HG03460 (cell line): ENCODE results near the gene PTPRH.
"Not testable (repeated sequence)": the region's sequence is repeated elsewhere in the genome, so short reads cannot be mapped to it uniquely, and the experiment has no call there.

ENCODE experiments used
- ATAC-seq: cut with Tn5 transposase; IDR thresholded peaks from one replicate; pipeline ENCODE4 v1.9.1; 2021; ENCODE audit not compliant: unreplicated experiment

PTPRH gene

DNA sequence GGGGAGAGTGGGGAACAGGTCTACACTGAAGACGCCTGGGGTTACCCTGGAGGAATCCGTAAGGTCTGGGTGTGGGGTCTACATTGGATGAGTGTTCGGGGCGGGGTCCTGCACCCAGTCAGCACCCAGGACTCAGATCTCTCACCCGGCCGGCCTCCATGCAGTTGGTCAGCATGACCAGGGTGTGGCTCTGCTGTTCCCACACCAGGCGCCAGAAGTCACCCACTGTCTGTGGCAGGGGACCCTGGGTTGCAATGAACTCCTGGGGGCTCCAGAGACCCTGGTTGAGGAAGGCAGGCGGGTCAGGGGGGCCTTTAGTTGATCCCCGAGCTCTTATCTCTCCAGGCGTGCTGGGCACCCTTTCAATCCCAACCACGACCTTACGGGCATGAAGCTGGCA lies 23.2 kb downstream of the PTPRH start:
- ATAC-seq, result no peak

DNA sequence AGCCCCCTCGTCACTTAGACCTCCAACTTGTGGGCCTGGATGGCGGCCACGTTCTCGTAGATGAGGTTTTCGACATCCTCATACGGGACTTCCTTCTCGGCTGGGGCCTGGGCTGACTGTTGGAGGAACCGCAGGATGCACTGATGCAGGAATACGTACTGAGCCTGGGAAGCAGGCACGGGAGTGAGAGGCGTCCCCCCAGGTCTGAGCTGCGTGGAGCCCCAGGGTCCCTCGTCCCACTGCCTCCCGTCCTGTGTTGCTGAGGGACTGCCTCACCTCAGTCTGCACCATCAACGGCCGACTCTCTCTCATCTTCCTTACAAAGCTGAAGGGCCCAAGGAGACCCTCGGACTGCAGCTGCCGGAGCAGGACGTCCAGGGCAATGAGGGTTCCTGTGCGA lies 27.6 kb downstream of the PTPRH start:
- ATAC-seq, result no peak

DNA sequence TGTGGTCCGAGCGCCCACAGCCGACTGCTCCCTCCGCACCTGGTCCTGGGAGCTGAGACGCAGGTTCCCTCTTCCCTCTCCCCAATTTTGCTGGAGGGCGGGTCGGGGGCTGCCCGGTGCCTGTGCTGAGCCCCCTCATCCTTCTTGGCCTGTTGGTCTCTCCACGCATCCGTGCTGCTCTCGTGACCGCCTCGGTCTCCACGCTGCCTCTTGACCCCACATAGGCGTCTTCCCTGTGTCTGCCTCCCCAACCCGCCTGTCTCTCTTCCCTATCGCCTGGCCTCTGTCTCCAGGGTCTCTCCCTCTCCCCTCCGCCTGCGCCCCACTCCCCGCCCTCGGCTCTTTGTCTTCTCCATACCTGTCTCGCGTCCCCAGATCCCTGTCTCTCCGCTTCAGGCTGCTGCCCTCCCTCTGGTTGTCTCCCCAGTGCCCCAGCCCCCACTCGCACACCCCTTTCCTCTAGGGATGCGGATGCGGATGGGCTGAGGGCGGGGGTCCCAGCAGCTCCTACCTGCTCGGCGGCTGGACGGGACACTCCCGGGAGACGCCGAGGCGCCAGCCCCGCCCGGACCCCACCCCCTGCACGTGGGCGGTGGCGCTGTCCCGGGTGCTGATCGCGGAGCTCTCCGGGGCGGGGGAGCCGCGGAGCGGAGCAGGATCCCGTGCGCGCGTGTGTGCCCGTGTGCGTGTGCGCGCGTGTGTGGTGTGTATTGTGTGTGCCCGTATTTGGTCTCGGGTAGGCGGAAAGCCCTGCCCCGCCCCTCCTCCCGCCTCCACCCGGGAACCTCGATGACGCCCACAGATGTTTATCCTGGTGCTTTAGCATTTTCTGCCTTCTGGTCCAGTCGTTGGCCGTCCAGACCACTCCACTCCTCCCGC lies 29.5 kb downstream of the PTPRH start, which contains the start of gene SYT5:
Gene SYT5 (minus strand): TSS at position 684 of the 879 bp plus-strand sequence. CDS start 1,248 bp downstream, outside the sequence.
- ATAC-seq, result no peak

DNA sequence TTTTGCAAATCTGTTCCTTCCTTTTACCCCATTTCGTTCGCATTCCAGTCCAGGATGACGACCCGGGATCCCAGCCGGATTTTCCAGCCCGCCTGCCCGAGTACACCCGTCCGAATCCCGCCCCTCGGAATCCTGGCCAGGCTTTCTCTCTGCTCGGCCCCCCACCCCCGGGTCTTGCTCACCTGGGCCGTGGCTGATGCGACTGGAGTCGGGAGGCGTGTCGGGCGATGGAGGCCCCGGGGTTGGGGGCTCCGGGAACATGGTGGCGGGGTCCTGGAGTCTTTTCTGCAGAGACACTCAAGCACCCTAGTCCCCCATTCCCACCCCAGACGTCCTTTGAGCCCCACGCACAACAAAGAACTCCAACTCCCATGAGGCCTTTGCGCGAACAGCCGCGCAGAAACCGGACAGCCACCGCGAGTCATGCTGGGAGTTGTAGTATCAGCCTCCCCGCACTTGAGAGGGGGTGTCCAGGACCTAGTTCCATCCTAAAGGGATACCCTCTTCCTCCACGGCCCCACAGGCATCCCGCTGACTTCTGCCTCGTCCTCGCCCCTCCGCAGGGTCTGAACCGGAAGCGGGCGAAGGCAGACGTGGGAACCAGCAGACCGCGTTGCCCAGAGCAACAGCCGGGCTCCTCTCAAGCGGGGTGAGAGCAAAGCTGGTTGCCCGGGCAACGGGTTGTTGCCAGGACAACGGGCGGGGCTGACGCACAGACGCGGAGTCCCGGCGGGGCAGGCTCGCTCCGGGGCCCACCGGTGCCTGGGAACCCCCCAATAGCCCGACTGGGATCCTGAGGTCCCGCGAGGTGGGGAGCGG lies 30.3 kb downstream of the PTPRH start:
- ATAC-seq, result peak; percentile 76

DNA sequence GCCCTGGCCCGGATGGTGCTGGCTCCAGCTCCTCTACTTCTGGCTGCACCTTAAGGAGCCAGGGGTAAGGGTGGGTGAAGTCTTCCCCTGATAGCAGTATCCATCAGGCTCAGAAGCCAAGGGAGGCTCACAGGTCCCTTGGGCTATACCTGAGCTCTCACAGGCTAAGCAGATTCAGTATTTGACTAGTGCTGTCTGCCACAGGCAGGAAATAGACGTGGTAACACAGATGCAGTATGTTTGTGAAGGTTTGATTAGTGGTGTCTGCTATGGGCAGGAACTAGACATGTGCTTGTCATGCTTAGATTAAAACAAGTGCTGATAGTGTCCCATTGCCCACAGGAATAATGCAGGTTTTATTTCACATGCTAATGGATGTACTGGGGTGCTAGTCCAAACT lies 33.2 kb downstream of the PTPRH start:
- no peak for ATAC-seq

DNA sequence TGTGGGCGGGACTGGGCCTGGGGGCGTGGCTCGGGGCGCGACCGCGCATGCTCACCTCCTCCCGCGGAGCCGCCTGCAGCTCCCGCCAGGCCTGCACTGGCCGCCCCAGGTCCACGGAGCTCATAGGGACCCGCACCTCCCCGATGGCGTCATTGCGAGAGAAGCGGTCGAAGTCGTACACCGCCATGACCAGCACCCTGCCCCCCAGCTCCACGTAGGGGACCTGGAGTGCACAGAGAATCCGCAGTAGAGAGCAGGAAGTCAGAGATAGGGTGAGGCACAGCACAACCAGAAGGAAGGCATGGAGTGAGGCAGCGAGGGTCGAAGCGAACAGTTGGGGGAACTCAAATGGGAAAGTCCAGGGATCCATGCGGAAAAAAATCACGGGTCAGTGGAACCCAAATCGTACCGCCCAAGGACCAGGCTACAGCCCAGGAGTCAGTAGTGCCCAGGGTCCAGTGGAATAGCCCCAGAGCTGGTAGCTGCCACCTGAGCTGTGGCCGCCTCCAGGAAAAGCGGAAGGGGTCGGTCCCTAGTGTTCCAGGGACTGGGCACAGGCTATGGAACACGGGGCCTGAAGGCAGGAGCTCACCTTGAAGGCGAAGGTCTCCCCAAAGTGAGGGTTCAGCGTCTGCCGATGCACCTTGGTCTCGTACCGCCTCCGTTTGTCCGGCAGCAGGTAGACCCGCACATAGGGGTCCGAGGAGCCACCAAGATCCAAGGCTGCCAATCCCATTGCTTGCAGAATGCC lies 34.0 kb downstream of the PTPRH start:
- ATAC-seq, result no peak

DNA sequence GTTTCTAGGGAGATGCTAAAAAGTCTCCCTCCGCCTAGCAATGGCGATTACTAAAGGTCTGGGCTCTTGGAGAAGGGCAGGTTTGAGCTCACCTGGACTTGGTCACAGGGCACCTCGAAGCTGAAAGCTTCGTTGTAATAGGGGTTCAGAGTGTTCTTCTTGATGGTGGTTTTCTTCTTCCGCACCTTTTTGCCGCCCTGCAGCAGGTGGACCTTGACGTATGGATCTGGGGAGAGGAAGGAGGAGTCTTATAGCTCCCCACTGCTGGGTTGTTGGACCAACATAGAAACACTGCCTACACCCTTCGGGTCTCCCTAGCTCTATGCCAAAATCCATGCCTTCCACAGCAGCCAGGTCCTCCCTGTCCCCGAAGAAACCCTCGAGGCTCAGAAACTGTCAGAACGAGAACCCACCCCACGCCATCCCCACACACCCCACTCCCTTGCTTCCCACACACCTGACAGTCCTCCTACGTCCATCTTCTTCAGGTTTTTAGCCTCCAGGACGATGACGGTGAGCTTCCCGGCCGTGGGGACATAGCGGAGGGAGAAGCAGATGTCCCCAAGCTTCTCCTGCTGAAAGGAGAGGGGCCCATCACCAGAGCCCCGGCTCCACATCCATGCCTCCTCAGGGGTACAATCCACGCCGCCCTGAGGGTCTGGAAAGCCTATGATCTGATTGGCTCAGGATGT lies 34.7 kb downstream of the PTPRH start:
- ATAC-seq, result no peak

DNA sequence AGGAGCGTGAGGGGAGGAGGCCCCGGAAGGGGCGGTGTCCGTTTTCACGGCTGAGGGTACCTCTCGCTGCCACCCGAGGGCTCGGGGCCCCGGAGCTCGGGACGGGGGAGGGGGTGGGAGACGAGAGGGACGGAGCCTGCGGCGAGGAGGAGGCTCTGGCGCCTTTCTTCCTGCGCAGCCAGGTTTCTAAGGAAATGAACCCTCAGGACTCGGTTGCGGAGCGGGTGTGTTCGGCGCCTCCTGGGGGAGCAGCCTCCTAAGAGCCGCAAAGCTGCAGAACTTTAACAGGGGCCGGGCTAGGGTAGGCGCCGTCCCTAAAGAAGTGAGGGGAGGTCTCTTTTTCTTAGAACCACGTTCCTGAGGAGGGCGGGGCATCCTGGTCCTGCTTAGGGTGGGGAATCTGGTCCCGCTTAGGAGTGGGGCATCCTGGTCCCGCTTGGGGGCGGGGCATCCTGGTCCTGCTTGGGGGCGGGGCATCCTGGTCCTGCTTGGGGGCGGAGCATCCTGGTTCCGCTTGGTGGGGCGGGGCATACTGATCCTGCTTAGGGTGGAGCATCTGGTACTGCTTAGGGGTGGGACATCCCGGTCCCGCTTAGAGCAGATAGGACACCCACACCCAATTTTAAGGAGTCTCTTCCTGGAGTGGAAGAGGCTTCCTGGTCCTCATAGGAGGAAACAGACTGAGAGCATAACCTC lies 35.4 kb downstream of the PTPRH start:
- no peak for ATAC-seq

DNA sequence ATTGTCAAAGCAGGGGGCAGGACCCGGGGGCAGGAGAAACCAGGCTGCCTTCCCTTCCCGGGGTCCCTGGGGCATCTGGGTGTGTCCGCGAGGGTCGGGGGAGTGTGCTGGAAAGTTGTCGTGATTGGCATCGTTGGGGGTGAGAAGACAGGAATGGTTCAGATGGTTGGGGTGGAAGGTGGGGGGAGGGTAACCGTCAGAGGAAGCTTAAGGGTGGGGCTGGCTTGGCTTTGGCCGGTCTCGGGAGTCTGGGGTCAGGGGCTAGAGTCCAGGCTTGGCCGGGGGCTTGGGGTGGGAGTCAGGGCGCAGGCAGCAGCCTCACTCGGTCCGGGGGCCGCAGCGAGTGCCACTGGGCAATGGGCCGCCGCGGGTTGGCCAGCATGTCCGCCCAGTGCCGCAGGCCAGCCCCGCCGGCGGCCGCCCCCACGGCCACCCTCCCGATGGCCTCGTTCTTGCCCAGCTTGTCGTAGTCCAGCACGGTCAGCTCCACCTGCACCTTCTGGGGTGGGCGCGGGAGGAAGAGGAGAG lies 36.1 kb downstream of the PTPRH start:
- no peak for ATAC-seq

DNA sequence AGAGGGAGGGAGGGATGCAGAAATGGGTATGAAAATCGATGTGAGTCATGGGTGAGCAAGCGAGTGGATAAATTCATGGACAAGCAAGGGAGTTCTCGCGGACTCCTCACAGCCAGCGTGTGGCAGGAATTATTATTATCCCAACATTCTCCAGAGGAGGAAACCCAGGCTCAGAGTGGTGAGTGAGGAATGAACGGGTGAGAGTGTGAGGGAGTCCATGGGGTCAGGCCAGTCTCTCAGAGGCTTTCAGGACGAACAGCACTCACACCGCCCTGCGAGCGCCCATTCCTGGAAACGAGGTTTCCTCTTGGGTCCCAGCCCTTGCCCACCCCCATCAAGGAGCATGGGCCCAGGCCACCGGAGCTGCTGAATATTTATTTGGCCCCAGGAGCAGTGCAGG lies 36.6 kb downstream of the PTPRH start:
- no peak for ATAC-seq

DNA sequence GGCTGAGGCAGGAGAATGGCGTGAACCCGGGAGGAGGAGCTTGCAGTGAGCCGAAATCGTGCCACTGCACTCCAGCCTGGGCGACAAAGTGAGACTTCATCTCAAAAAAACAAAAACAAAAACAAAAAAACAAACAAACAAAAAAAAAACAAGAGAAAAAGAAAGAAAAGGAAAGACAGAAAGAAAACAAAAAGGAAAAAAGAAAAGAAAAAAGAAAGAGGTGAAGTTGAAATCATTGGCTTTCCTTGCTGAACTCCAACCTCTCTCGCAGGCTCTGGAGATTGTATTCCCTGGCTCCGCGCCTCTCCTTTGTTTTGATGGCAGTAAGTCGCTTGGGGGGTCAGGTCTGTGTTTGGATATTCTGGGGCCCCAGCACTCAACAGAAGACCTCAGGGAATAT lies 37.0 kb downstream of the PTPRH start:
- not testable (repeated sequence) for ATAC-seq

DNA sequence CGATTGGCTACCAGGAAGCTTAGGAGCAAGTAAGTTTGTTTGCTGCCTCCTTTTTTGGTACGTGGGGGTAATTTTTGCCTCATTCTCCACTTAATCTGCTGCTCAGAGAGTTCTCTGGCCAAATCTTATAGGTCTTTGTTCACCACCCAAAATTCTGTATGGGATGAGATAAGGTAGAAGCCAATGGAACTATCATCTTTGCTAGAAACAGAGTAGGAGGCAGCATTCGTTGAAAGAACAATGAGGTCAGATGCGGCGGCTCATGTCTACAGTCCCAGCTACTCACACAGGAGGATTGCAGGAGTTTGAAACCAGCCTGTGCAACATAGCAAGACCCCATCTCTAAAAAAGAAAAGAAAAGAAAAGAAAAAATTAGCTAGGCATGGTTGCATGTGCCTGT lies 37.9 kb downstream of the PTPRH start:
- no peak for ATAC-seq

DNA sequence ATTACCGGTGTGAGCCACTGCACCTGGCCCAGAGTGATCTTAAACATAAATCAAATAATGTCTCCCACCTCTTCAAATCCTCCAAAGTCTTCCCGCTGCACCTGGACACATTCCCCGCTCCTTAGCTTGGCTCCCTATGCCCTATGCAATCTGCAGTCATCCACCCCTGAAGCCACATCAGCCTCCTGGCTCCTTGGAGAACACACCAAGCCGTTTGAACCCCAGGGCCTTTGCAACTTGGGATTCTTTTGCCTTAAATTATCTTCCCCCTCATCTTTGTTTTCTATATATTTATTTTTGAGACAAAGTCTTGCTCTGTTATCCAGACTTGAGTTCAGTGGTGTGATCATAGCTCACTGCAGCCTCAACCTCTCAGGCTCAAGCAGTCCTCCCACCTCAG lies 40.2 kb downstream of the PTPRH start:
- ATAC-seq, result no peak

DNA sequence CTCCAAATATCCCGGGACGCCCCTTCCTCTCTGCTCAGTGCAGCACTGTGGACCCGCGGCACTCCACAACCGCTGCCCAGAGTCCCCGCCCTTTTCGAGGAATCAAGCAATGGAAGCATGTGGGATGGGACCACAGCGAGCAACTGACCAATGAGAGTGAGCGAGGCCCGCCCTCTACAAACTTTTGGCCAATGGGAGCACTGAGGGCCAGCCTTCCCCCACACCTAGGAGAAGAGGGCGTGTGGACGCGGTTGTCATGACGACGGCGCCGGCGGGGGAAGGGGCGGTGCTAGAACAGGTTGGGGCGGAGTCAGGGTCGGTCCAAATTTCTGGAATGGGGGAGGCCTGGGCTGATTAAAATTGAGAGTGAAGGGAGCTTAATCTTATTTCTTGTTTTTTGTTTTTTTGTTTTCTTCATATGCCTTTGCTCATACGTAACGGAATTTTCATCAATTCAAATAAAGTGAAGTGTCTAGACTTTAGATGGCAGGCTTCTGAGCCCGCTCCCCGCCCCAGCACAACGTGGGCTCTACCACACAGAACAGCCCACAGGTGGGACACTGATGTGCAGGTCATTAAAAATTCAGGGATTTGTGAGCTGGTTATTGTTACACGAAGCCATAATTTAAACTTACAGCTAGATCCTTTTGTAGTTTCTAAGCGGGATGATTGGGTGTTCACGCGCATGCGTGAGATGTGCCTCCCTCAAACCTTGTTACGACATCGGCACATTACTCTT lies 42.6 kb downstream of the PTPRH start, which contains the start of gene DNAAF3:
Gene DNAAF3 (minus strand): TSS at position 84 of the 739 bp plus-strand sequence. CDS start 200 bp downstream, outside the sequence.
- peak; percentile 94 for ATAC-seq

DNA sequence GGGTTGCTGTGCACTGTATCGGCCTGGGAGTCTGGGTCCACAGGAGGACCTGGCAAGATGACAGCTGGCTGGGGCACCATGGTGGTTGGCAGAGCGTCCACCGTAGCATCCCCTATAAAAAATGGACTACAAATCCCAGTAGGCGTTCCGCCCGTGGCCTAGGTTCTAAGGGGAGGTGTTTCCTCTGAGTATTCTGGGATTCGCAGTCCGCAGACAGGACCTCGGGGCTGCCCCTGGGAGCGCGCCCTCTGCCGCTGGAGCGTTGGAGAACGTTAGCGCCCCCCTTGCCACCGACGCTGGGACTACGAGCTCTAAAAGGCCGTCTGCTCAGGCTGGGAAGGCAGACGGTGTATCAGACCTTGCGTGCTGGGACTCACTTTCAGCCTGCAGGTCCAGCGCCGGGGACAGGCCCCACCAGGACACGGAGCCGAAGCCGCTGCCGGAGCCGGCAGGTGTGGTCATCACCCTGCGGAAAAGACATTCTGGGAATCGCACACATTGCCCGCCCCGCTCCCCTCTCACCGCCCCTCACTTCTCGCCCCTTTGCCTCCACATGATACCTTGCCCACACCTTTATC lies 43.3 kb downstream of the PTPRH start:
- peak; percentile 12 for ATAC-seq

DNA sequence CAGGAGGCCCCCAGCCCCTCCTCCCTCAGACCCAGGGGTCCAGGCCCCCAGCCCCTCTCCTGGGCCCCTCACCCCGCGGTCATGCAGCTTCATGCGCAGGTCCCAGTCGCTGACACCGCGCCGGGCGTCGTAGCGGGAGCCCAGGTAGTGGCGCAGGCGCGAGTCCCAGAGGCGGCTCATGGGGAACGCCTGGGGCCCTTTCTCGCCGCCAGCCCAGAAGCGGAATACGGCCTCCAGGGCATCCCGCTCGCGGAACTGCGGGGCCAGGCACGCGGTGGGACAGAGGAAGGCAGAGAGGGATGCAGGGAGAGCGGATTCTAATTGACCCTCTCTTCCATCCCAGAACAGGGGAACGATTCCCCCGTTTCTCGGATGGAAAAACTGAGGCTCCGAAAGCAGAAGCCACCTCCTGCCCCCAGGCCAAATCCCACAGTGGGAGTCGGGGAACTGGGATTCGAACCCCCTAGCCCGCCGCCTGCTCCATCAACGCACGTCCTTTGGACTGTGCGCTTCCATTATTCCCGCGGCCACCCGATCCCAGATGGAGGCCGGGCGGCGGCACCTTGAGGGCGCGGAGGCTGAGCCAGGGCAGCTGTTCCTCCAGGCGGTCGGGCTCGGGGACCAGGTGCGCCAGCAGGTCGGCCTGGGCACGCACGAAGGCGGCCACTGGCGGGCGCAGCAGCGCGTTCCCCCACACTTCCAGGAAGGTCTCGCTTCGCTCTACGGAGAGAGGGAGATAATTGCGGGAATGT lies 47.6 kb downstream of the PTPRH start:
- no peak for ATAC-seq

DNA sequence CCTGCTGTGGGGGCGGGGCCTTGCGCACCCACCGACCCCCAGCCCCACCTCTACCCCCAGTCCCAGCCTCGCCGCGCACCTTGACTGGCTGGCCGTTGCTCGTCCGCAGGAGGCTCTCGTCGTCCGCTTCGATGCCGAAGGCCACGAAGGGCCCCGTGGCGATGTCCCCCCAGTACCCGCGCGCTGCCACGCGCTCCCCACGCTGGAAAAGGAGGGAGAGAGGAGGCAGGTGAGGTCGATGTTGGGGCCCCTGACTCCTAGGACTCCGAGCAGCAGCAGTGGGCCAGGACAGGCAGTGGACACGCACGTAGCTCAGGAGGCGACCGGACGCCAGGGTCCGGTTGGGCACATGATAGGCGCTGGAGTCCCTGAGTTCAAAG lies 48.3 kb downstream of the PTPRH start:
- no peak for ATAC-seq
